NOMO-1 treated with dmso at 0.1 percent for 144 hours (cell line): ENCODE measurements around the gene TBC1D19.
A peak's percentile ranks its signal among the peaks of the same experiment; 100 is the strongest.

Source experiments
- DNase-seq: peaks from one replicate; lab custom pipeline; 2025; ENCODE audit not compliant: unreplicated experiment; lab: John Stamatoyannopoulos, UW

Gene TBC1D19

DNA sequence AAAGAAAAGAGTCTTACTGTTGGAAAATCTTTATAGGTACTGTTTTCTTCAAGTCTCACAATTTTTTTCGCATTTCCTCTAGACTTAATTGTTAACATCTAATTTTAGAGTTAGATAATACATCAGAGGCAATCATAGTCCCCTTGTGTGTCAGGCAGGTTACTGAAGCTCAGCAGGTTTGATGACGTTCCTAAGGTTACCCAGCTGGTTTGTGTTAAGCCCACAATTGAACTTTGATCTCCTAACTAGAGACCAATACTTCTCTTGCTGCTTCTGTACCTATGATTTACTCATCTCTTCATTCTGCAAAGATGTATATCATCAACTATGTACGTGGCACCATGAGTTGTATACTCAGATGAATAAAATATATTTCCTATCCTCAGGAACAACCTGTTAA is 145.1 kb downstream of the TBC1D19 start:
- no peak for DNase-seq

DNA sequence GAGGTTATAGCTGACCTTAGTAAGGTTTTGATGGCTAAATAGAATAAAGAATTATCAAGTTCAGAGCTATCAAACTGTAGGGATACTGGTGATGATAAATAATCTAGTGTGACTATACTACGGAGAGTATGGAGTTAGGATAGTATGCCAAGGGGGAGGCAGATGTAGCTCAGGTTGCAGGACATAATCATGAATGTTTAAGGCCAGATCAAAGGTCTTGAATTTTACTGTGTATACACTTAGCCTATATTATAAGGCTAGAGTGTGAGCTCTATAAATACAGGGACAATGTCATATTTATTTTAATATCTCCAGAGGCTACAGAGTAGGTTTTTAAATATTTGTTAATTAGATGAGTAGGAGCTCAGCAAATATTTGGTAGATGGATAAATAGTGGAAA is 145.7 kb downstream of the TBC1D19 start:
- no peak for DNase-seq

DNA sequence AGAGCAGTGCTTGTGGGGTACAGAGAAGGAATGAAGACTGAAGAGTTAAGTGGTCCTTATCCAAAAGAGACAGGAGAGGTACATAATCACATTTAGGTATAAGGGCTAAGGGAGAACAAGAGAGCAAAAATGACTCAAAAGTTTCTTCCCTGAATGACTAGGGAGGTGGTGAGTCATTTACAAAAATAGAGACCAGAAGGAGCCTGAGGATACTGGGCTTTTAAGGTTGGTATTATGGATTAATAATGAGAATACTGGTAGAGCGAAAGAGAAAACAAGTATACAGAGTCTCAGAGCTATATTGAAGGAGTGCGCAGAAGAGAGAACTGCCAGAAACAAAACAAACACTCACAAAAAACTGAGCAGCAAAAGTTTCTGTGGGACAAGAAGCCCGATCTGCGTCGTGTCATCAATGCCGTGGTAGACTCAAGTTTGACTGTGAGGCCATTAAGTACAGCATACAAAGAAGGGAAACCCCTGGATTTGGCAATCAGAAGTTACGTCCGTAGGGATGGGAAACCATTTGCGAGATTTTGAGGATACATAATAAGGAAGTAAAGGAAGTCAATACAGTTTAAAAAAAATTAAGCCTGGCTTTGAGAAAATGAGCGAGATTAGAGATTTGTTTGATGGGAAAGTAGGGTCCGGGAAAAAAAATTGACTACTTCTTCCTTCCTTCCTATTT is 147.6 kb downstream of the TBC1D19 start:
- DNase-seq, result no peak

DNA sequence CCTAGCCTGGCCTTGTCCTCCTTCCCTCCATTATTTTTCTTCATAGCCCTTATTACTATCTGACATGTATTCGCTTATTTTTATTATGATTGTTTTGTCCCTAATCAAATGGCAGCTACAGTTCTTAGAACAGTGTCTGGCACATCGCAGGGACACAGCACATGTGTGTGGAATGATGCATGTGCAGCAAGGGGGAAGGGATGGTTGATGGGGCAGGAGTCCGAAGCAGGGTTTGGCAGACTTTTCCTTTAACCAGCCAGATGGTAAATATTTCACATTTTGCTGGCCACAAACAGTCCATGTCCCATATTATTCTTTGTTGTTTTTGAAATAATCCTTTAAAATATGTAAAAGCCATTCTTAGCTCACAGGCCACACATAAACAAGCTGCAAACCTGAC is 148.5 kb downstream of the TBC1D19 start:
- no peak for DNase-seq

DNA sequence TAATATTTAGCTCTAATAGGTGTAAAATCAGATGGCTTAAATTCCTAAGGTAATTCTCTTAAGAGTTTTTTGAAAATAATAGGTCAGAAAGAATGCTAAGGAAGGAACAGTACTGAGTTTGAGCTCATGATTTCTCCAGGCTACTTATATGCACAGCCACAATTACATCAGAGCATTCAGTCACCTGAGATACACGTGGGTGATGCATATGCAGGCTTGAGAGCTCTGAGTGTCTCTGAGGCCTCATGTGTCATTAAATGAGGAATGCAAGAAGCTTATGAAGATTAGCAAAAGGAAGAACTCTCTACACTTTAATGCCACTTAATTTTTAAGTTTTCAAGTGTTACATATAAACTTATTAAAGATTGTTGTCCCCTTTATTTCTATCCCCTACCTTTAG is 152.7 kb downstream of the TBC1D19 start:
- DNase-seq, result no peak

- DNase-seq, result no peak
Observed at GRCh38 chr4:26737385-26737784, 153.5 kb downstream of the TBC1D19 start.

DNA sequence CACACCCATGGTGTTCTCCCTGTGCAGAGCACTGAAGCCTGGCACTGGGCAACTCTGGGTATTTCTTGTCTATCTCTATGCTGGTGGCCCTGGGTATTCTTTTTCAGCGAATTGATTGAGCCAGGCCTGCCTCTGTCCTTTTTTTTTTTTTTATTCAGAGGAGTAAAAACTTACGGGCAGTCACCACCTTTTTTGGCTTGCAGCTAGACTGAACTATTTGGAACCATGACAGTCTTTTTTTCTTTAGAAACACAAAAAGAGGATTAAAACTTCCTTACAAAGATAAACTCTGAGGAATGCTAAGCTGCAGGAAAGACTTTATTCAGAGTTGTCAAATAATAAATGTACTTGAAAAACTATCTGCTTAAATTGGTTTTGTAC is 157.6 kb downstream of the TBC1D19 start:
- no peak for DNase-seq

DNA sequence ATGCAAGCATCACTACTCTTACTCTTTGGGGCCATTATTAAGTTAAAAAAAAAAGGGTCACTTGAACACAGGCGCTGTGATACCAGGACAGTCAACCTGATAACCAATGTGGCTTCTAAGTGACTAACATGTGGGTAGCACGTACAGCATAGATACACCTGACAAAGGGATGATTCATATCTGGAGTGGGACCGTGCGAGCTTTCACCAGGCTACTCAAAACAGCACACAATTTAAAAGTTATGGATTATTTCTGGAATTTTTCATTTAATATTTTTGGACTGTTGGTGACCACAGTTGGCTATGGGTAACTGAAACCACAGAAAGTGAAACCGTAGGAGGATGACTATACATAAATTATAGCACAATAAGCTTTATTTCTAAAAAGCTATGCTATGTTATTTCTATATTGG is 162.9 kb downstream of the TBC1D19 start:
- DNase-seq, result no peak

DNA sequence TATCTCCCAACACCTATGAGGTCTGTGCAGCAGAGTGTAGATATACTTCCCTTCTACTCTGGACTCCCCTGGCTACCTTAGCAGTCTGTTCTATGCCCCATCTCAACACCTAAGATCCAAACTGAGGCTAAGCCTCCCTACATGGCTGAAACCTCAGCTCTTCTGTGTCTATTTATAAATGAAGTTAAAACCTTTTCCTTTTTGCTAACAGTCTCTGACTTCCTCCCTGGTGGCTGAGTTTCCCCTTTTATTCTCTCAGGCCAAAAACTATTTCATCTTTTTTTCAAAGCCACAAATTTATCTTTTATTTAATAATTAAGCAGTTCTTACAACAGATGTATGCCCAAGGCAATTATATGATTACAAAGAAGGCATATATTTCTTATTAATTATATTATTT is 164.9 kb downstream of the TBC1D19 start:
- DNase-seq, result peak; percentile 38

- no peak for DNase-seq
Observed at GRCh38 chr4:26749867-26750266, 166.0 kb downstream of the TBC1D19 start.

DNA sequence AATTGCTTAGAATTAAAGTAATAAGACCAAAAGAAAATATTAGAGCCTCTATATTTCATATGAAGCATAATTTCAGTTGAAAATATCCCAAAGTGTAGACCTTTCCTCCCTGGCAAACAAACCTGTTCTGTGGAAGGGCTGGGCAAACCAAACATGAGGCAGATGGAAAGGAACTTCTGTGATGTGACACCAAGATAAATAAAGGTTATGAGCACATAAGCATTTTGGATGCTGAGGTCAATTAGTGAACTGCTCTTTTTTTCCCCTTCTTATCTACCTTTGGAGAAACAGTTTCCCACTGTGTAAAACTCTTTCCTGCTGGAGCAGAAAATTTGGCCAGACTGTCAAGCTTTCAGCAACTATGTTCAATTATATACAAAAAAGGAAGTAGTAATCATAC is 167.1 kb downstream of the TBC1D19 start:
- DNase-seq, result no peak

DNA sequence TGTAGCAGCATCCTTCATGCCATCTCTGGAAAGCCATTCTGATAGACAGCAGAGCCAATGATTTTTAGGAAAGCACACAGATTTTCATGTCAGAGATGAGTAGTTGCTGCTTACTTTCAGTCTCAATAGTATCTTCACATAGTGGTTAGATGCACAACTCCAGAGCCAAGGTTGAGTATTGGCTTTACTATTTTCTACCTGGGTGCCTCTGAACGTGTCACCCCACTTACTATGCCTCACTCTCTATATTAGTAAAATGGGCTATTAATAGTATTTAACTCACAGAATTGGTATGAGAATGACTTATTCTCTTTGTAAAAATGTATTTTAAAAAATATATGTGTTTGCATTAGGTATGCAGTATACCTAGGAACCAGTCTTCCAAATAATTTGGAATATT is 168.0 kb downstream of the TBC1D19 start:
- DNase-seq, result no peak

- DNase-seq, result no peak
Observed at GRCh38 chr4:26753187-26753586, 169.3 kb downstream of the TBC1D19 start.

GRCh38 chr4:26753617-26754016 is 169.7 kb downstream of the TBC1D19 start:
- no peak for DNase-seq

- DNase-seq, result no peak
Observed at GRCh38 chr4:26757751-26758150, 173.9 kb downstream of the TBC1D19 start.

DNA sequence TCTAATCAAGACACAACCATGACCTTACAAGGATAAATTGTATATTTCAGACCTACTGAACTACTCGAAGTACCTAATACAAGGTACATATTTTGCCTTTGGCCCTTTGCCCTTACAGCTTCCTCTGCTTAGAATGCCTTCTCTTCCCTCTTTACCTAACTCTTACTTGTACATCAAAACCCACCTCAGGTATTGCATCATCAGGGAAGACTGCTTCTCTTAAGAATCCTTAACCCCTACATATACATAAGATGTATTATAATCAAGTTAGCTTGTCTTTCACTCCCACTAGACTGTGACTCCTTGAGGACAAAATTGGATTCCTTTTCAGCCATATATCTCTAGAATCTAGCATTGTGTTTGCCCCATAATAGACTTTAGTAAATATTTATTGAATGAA is 175.0 kb downstream of the TBC1D19 start:
- no peak for DNase-seq

- no peak for DNase-seq
Observed at GRCh38 chr4:26762650-26763049, 178.8 kb downstream of the TBC1D19 start.

GRCh38 chr4:26763063-26763462 is 179.2 kb downstream of the TBC1D19 start:
- peak; percentile 19 for DNase-seq

DNA sequence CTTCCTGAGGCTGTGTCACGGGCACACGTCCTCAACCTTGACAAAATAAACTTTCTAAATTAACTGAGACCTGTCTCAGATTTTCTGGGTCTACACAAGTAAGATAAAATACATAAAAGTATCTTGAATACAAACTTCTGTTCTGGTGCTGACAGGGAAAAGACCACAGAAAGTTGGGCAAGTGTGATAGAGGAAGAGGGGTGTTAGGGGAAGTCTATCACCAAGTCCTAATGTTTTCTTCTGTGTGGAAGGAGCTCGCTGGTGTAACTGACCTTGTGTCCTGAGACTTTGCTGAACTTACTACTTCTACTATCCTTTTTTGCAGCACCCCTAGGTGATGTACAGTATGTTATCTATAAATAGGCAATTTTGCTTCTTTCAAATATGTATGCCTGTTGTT is 179.8 kb downstream of the TBC1D19 start:
- peak; percentile 64 for DNase-seq

DNA sequence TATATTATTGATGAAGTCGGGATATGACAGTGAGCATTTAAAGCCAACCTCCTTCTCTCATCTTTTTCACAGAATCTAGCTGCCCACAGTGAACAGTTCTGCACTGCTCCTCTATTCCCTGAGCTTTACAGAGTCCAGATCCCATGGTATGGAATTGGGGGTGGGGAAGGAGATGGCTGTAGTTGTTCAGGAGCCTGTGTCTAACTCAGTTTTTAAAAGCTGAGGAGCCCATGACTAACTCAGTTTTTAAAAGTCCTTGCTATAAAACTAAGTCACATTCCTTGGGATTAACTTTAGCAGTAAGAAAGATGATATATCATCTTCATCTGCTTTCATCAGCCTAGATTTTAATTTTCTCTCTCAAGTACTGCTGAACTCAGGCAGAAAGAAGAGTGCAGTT is 180.3 kb downstream of the TBC1D19 start:
- DNase-seq, result no peak

GRCh38 chr4:26765515-26765914 is 181.6 kb downstream of the TBC1D19 start:
- no peak for DNase-seq

- peak; percentile 54 for DNase-seq
Observed at GRCh38 chr4:26766141-26766540, 182.3 kb downstream of the TBC1D19 start.

DNA sequence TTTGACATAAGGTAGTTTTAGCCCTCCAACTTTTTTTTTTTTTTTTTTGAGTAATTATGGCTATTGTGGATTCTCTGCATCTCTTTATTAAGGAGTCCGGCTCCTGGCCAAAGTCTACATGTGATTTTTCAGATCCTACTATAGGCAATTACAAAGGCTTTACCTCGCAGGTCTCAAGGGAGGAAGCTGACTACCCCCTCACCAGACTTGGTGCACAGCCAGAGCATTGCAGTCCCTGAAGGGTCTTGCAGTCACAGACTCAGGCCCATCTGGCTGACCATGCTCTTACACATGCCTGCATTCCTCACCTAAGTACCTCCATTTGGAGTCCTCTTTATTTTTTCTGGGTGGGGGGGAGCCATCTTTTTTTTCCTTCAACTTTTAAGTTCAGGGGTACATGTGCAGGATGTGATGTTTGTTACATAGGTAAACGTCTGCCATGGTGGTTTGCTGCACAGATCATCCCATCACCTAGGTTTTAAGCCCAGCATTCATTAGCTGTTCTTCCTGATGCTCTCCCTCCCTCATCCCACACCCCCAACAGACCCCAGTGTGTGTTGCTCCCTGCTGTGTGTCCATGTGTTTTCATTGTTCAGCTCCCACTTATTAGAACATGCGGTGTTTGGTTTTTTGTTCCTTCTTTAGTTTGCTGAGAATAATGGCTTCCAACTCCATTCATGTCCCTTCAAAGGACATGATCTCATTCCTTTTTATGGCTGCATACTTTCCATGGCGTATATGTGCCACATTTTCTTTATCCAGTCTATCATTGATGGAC is 188.4 kb downstream of the TBC1D19 start:
- no peak for DNase-seq
